Osteoblast (primary cell): ENCODE measurements around the gene TRAK1. TPM values are rescaled to one million over a fixed set of nuclear protein-coding genes. Genes with fewer than 3 reads are reported as not detected.

Experiments used
- DNase-seq: peaks from one replicate; pipeline ENCODE4 v3.0.0; 2011; ENCODE audit warnings: low spot score, mixed read lengths; ENCODE audit not compliant: insufficient read length; ENCODE audit errors: missing footprints
- H2AFZ ChIP-seq: 2 replicates; pipeline ENCODE4 v1.6.0; 2011; ENCODE audit warnings: mild to moderate bottlenecking, low read length
- H3K27ac ChIP-seq: 2 replicates; pipeline ENCODE4 v1.5.1; 2011; ENCODE audit warnings: mild to moderate bottlenecking, low read depth, low read length, moderate library complexity
- H3K27me3 ChIP-seq: 2 replicates; pipeline ENCODE4 v1.6.0; 2012; ENCODE audit warnings: mild to moderate bottlenecking, control low read depth, inconsistent platforms, low read length, moderate library complexity; ENCODE audit not compliant: insufficient read depth
- H3K36me3 ChIP-seq: 2 replicates; pipeline ENCODE4 v1.5.1; 2011; ENCODE audit warnings: mild to moderate bottlenecking, low read length, control low read depth, moderate library complexity; ENCODE audit not compliant: insufficient read depth
- H3K4me1 ChIP-seq: 2 replicates; pipeline ENCODE4 v1.5.1; 2011; ENCODE audit warnings: mild to moderate bottlenecking, low read length, control low read depth, moderate library complexity; ENCODE audit not compliant: insufficient read depth
- H3K4me2 ChIP-seq: 2 replicates; pipeline ENCODE4 v1.6.0; 2011; ENCODE audit warnings: mild to moderate bottlenecking, low read length; ENCODE audit not compliant: insufficient read depth
- H3K4me3 ChIP-seq: fragments of 200-600 bp; sonication (generic); 3 replicates; pipeline ENCODE4 v1.5.1; 2012; ENCODE audit warnings: mild to moderate bottlenecking, low read length, inconsistent platforms; ENCODE audit not compliant: insufficient read depth
- H3K79me2 ChIP-seq: 2 replicates; pipeline ENCODE4 v1.6.0; 2012; ENCODE audit warnings: mild to moderate bottlenecking, low read length, control low read depth, inconsistent platforms; ENCODE audit not compliant: insufficient read depth
- H3K9me3 ChIP-seq: 2 replicates; pipeline ENCODE4 v1.5.1; 2011; ENCODE audit warnings: low read depth, low read length, control low read depth
- H4K20me1 ChIP-seq: 2 replicates; pipeline ENCODE4 v1.6.0; 2012; ENCODE audit warnings: mild to moderate bottlenecking, low read length, control low read depth; ENCODE audit not compliant: insufficient read depth
- CTCF ChIP-seq: IDR thresholded peaks from 2 replicates; pipeline ENCODE4 v1.5.1; 2011; ENCODE audit warnings: mild to moderate bottlenecking, low read depth, low read length, moderate library complexity; ENCODE audit errors: extremely low read depth
- total RNA-seq: library from RNA; depleted of rRNA; stranded (reverse); fragments of >200 nt; gene quantifications from 2 replicates; pipeline ENCODE4 v1.2.3, GENCODE V29; 2012

The TRAK1 gene
- total RNA-seq, 1 donor, result 60.4 TPM

GRCh38 chr3:42094128-42094527 is 3.0 kb downstream of the TRAK1 start:
- Histone ChIP-seq H3K27ac (no peak overlapping the region), H2AFZ (no peak overlapping the region), H3K4me3 (no peak overlapping the region), H3K79me2 (peaks cover 57% of the 10 kb centered on the region), H3K27me3 (no peaks in the 10 kb centered on the region), H4K20me1 (peaks cover 2% of the 10 kb centered on the region), H3K9me3 (no peaks in the 10 kb centered on the region), H3K36me3 (peaks cover 7% of the 10 kb centered on the region), H3K4me1 (peaks cover 41% of the 10 kb centered on the region), H3K4me2 (no peak overlapping the region)
- peak; percentile 76 for DNase-seq
- no peak for TF ChIP-seq CTCF

- Histone ChIP-seq H3K79me2 (peaks cover 55% of the 10 kb centered on the region), H3K4me1 (peaks cover 43% of the 10 kb centered on the region)
- no peak for TF ChIP-seq CTCF
These were observed 3.7 kb downstream of the TRAK1 start for GRCh38 chr3:42094691-42095391.

GRCh38 chr3:42095540-42095939 is 4.4 kb downstream of the TRAK1 start:
- peaks cover 42% of the 10 kb centered on the region for H3K4me1 ChIP-seq

More at GRCh38 chr3:42094691-42095391, 3.7 kb downstream of the TRAK1 start:
- Histone ChIP-seq H3K36me3 (peaks cover 7% of the 10 kb centered on the region), H3K9me3 (no peaks in the 10 kb centered on the region), H3K4me3 (no peak overlapping the region), H2AFZ (no peak overlapping the region), H3K4me2 (no peak overlapping the region), H4K20me1 (peaks cover 1% of the 10 kb centered on the region), H3K27me3 (no peaks in the 10 kb centered on the region), H3K27ac (no peak overlapping the region)
- no peak for DNase-seq

More at GRCh38 chr3:42095540-42095939, 4.4 kb downstream of the TRAK1 start:
- H3K4me2 ChIP-seq, result no peak overlapping the region
- no peak overlapping the region for H3K4me3 ChIP-seq
- TF ChIP-seq CTCF, result no peak
- H3K9me3 ChIP-seq, result no peaks in the 10 kb centered on the region
- H3K27ac ChIP-seq, result peak overlapping the region; percentile 39
- no peak overlapping the region for H2AFZ ChIP-seq
- DNase-seq, result no peak
- peaks cover 53% of the 10 kb centered on the region for H3K79me2 ChIP-seq
- H3K27me3 ChIP-seq, result no peaks in the 10 kb centered on the region
- H4K20me1 ChIP-seq, result no peaks in the 10 kb centered on the region
- peaks cover 7% of the 10 kb centered on the region for H3K36me3 ChIP-seq
